Measurements from ENCODE around the gene SP6.

The SP6 gene

DNA sequence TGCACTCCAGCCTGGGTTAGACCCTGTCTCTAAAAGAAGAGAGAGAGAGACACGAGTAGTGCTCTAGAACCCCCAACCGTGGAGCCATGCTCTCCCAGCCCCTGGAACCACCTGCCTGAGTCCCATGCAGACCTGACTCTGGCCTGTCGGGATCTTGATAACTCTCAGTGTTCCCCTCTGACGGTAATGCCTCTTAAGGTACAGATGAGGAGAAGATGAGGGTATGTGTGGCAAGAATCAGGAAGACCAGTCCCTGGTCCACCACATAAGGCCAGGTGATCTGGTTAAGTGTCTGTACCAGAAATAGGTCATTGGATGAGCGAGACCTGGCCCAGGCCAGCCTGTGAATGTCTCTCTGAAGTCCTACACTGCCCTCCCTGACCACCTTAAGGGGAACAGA lies 47.8 kb downstream of the SP6 start:
- no peak overlapping the region for H3K4me3 ChIP-seq (ENCODE audit: low read depth, low read length)
- in situ Hi-C loops (cut with HindIII; ENCODE audit: low sequenced_read_pairs): no loop called here
- TF ChIP-seq, protein P1, sequence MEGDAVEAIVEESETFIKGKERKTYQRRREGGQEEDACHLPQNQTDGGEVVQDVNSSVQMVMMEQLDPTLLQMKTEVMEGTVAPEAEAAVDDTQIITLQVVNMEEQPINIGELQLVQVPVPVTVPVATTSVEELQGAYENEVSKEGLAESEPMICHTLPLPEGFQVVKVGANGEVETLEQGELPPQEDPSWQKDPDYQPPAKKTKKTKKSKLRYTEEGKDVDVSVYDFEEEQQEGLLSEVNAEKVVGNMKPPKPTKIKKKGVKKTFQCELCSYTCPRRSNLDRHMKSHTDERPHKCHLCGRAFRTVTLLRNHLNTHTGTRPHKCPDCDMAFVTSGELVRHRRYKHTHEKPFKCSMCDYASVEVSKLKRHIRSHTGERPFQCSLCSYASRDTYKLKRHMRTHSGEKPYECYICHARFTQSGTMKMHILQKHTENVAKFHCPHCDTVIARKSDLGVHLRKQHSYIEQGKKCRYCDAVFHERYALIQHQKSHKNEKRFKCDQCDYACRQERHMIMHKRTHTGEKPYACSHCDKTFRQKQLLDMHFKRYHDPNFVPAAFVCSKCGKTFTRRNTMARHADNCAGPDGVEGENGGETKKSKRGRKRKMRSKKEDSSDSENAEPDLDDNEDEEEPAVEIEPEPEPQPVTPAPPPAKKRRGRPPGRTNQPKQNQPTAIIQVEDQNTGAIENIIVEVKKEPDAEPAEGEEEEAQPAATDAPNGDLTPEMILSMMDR (IDR thresholded peaks at IDR 0.05; ENCODE audit: low read depth, low read length, missing control alignments): no peak
- no peak for DNase-seq (ENCODE audit: low read depth)

DNA sequence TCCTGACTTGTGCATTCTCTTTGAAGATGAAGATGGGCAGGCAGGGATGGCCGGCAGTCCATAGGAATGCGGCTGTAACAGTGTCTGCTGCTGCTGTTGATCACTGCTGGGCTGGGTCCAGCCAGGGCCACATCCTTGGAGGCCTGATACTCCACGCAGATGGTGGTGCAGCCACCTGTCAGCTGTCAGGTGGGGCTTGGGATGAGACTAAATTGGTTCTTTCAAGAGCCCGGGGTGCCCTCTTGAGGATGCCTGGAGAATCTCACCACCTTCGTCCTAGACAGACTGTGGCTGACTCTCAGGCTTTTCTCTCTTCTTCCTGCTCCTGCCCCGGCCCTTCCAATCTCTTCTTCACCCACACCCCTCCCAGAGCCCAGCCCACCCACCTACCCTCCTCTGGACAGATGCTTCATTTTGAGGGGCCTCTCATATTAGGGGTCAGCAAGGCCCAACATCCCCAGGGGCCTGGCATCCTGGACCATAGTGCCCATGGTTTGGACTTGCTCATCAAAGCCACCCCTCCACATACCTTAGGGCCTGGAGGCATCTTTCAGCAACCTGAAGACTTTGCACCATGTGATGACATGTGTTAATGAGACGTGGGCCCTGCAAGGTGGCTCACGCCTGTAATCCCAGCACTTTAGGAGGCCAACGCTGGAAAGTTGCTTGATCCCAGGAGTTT lies 48.5 kb downstream of the SP6 start:
- in situ Hi-C loops (cut with HindIII; ENCODE audit: low sequenced_read_pairs): no loop called here
- no peak overlapping the region for H3K4me3 ChIP-seq (ENCODE audit: low read depth, low read length)
- DNase-seq (ENCODE audit: low read depth): peak; percentile 24
- TF ChIP-seq, protein P1 (IDR thresholded peaks at IDR 0.05; ENCODE audit: low read depth, low read length, missing control alignments): peak; percentile 69

DNA sequence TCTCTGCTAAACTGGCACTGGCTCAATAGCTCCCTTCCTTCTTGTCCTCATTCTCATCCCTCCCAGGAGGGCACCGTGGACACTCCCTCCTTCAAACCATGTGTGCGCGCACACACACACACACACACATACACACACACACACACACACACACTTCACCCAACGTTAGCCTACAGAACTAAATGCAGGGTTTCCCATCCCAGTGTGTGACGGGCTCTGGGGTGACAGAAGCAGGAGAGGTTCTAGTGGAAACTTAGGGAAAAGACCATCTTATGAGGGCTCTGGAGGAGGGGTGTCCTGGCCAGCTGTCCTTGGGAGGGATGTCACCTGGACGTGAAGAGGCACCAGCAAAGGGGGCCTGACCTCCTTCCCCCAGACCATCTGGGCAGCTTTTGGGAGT lies 49.1 kb downstream of the SP6 start:
- in situ Hi-C loops (cut with HindIII; ENCODE audit: low sequenced_read_pairs): no loop called here
- no peak overlapping the region for H3K4me3 ChIP-seq (ENCODE audit: low read depth, low read length)
- TF ChIP-seq, protein P1 (IDR thresholded peaks at IDR 0.05; ENCODE audit: low read depth, low read length, missing control alignments): no peak
- no peak for DNase-seq (ENCODE audit: low read depth)

DNA sequence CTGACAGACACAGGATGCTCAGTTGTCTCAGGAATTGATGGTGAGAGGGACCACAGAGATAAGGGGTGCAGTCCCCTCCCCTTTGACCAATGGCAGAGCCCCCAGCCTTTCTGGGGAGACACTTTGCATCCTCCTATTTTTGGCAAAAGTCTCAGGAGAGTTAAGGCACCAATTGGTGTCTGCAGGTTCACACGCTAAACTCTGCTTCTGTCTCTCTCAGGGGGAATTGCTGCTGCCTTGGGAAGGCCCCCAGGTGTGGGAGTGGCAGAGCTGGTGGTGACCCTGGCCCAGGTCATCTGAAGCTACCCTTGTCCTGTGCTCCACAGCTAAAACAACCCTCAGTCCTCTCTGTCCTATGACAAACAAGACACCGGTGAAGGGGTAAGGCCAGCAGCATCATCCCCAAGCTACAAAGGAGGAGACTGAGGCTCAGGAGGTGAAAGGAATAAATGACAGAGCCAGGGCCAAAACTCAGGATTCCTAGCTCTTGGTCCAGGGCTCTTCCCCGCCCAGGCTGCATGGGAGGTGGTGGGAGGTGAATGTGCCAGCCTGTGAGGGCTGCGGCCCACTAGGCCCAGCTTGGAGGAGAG lies 49.7 kb downstream of the SP6 start:
- in situ Hi-C loops (cut with HindIII; ENCODE audit: low sequenced_read_pairs): no loop called here
- no peak overlapping the region for H3K4me3 ChIP-seq (ENCODE audit: low read depth, low read length)
- TF ChIP-seq, protein P1 (IDR thresholded peaks at IDR 0.05; ENCODE audit: low read depth, low read length, missing control alignments): no peak
- no peak for DNase-seq (ENCODE audit: low read depth)

DNA sequence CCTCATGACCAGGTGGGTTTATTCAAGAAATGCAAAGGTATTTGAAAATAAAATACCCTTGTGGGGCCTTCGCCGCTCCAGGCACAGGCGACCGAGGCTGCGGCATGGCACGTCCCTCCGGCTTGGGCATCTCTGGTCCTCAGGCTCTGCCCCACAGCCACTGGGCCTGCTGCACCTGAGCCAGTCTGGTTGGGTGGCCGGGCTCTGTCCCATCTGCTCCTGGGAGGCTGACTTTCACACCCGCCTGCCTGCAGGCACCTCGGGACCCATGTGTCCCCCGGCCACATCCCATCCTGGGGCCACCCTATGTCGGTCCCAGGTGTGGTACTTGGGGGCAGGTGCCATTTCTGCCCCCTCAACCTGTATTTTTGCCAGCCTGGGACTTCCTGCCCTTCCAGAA lies 50.3 kb downstream of the SP6 start:
- TF ChIP-seq, protein P1 (IDR thresholded peaks at IDR 0.05; ENCODE audit: low read depth, low read length, missing control alignments): no peak
- in situ Hi-C loops (cut with HindIII; ENCODE audit: low sequenced_read_pairs): no loop called here
- DNase-seq (ENCODE audit: low read depth): no peak
- no peak overlapping the region for H3K4me3 ChIP-seq (ENCODE audit: low read depth, low read length)

DNA sequence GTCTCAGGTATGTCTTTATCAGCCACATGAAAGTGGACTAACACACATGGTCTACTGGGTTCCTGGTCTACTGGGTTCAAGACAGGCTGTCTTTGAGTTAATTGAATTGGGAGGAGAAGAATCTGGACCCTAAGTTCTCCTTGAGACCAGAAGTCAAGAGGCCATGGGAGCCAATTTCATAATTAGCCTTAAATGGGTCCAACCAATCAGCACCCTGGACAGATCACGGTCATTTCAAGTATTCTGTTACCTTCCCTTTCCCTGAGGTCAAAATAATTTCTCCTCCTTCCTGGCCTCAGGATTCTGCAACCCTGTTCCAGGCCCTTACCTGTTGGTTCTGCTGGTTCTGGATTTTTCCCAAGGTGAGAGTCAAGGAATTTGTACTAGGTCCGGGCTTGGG lies 53.2 kb downstream of the SP6 start:
- no peak overlapping the region for H3K4me3 ChIP-seq (ENCODE audit: low read depth, low read length)
- TF ChIP-seq, protein P1 (IDR thresholded peaks at IDR 0.05; ENCODE audit: low read depth, low read length, missing control alignments): no peak
- DNase-seq (ENCODE audit: low read depth): no peak
- in situ Hi-C loops (cut with HindIII; ENCODE audit: low sequenced_read_pairs): no loop called here

Data from astrocyte of the cerebellum (primary cell).